OCI-LY7 (cell line): ENCODE results near the gene F8. TPM values are rescaled to one million over a fixed set of nuclear protein-coding genes. Genes with fewer than 3 reads are reported as not detected.

Source experiments
- BruUV-seq: library from RNA; stranded (reverse); fragments of 400-500 nt; replicated peaks from 2 replicates; lab custom pipeline; 2021; lab: Mats Ljungman, UMichigan
- CTCF ChIA-PET: fragments of 300-600 bp; sonication (Branson Sonifier 250); formaldehyde crosslinking; loops from one replicate; lab custom pipeline; 2022; ENCODE audit warnings: antibody characterized with exemption; ENCODE audit not compliant: unreplicated experiment; lab: Charles Lee
- POLR2A ChIA-PET: fragments of 300-600 bp; sonication (Branson Sonifier 250); formaldehyde crosslinking; loops from one replicate; lab custom pipeline; 2022; ENCODE audit warnings: antibody characterized with exemption; lab: Charles Lee
- DNase-seq: peaks from one replicate; pipeline ENCODE4 v3.0.0-alpha.2; 2015; ENCODE audit warnings: low spot score
- H2AFZ ChIP-seq: fragments of 200-600 bp; sonication (generic), shearing (Covaris generic); 2 replicates; pipeline ENCODE4 v1.6.1; 2014; ENCODE audit warnings: mild to moderate bottlenecking, antibody characterized with exemption, low read length, moderate library complexity
- H3K27ac ChIP-seq: fragments of 200-600 bp; sonication (generic); 2 replicates; pipeline ENCODE4 v1.5.1; 2014; ENCODE audit warnings: mixed run types, low read depth, mild to moderate bottlenecking, moderate library complexity, low read length, inconsistent platforms; ENCODE audit not compliant: poor library complexity, severe bottlenecking
- H3K36me3 ChIP-seq: fragments of 200-600 bp; sonication (generic); 2 replicates; pipeline ENCODE4 v1.6.1; 2014; ENCODE audit warnings: mild to moderate bottlenecking, antibody characterized with exemption, low read length, moderate library complexity, mixed read lengths; ENCODE audit not compliant: insufficient read depth
- H3K4me1 ChIP-seq: fragments of 200-600 bp; sonication (generic); 2 replicates; pipeline ENCODE4 v1.5.1; 2014; ENCODE audit warnings: mild to moderate bottlenecking, low read length; ENCODE audit not compliant: insufficient read depth, poor library complexity, severe bottlenecking
- H3K4me2 ChIP-seq: fragments of 200-600 bp; sonication (generic); 2 replicates; pipeline ENCODE4 v1.6.1; 2014; ENCODE audit warnings: mild to moderate bottlenecking, low read length
- H3K4me3 ChIP-seq: fragments of 200-600 bp; sonication (generic); 2 replicates; pipeline ENCODE4 v1.5.1; 2014; ENCODE audit warnings: mild to moderate bottlenecking, low read depth, low read length; ENCODE audit not compliant: poor library complexity, severe bottlenecking
- H3K79me2 ChIP-seq: fragments of 200-600 bp; sonication (generic); 2 replicates; pipeline ENCODE4 v1.6.1; 2016; ENCODE audit warnings: low read depth, mild to moderate bottlenecking, low read length, moderate library complexity, mixed read lengths; ENCODE audit not compliant: insufficient read depth
- H3K9me2 ChIP-seq: fragments of 200-600 bp; sonication (generic); 2 replicates; pipeline ENCODE4 v1.6.1; 2016; ENCODE audit warnings: mild to moderate bottlenecking, low read length, mixed read lengths; ENCODE audit not compliant: insufficient read depth
- H3K9me3 ChIP-seq: fragments of 200-600 bp; sonication (generic); 2 replicates; pipeline ENCODE4 v1.6.1; 2014; ENCODE audit warnings: mild to moderate bottlenecking, mixed run types, low read length, mixed read lengths
- H4K20me1 ChIP-seq: fragments of 200-600 bp; sonication (generic); 2 replicates; pipeline ENCODE4 v1.6.1; 2014; ENCODE audit warnings: mild to moderate bottlenecking, antibody characterized with exemption, low read length, moderate library complexity, mixed read lengths; ENCODE audit not compliant: insufficient read depth
- EZH2phosphoT487 ChIP-seq: fragments of 200-600 bp; sonication (generic); IDR thresholded peaks from 2 replicates; pipeline ENCODE4 v1.6.1; 2018; ENCODE audit warnings: low read depth, borderline replicate concordance, mild to moderate bottlenecking, mixed run types, antibody characterized with exemption, low read length, moderate library complexity, mixed read lengths
- intact Hi-C: fragments of 100-400 bp; cut with micrococcal nuclease; formaldehyde crosslinking; loops from one replicate; pipeline ENCODE4 v1.10.0; 2022; ENCODE audit not compliant: unreplicated experiment
- total RNA-seq, 2 experiments: library from RNA; depleted of rRNA in 1 of 2; stranded (reverse); fragments of >200 nt in 1 of 2; shearing (Covaris generic) in 1 of 2; gene quantifications; 2 replicates each; pipeline ENCODE4 v1.2.3, GENCODE V29; 2014 to 2022
- TF ChIP-seq, protein P1 (sequence below): fragments of 200-600 bp; sonication (generic); conservative IDR thresholded peaks from 2 replicates; pipeline ENCODE4 v1.5.1; 2014; ENCODE audit warnings: mild to moderate bottlenecking, antibody characterized with exemption, low read length, moderate library complexity, mixed read lengths

Gene F8
- total RNA-seq, 2 experiments from 2014 or later: 0.47 to 1.7 TPM

DNA sequence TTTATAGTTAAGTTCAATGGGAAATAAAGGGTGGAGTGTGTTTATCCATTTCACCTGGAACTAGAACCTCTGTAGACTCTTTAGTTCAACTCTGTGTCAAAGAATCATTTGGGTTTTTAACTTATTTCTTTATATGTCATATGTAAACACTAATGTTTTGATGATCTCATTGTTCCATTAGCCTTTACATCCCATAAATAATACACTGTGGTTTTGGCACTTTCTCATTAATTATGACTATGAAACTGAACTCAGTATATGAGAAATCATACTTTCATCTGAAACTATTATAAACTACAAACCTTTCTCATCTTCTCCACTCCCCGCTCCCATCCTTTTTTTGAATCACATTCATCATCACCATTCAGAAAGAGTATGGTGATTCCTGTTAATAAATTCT is 31.0 kb downstream of the F8 start:
- intact Hi-C loops: no loop called here
- H2AFZ ChIP-seq: no peak overlapping the region
- H3K27ac ChIP-seq: no peak overlapping the region

DNA sequence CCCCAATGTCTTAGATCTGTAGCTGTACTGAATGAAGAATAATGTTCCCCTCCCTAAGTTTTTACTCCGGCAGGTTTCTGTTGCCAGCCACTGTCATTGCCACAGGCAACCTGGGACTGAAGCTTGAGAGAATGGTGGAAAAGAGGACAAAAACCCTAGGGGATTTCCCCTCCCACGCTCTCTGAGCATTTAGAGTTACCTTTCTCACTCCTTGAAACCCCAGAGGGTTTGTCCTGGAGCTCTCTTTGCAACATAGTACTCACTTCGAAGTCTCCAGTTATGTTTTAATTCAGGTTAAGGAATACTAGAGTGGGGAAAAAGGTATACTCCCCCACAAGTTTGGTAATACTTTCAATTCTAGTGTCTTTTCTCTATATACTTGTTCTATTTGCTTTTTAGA is 31.5 kb downstream of the F8 start:
- intact Hi-C loops: no loop called here
- no peak overlapping the region for H2AFZ ChIP-seq
- DNase-seq: no peak
- no peaks in the 10 kb centered on the region for H3K79me2 ChIP-seq
- no peak overlapping the region for H3K4me2 ChIP-seq
- BruUV-seq: no TSS peak
- H3K4me1 ChIP-seq: no peaks in the 10 kb centered on the region
- POLR2A ChIA-PET: no interaction called here
- no peaks in the 10 kb centered on the region for H3K9me2 ChIP-seq
- no peaks in the 10 kb centered on the region for H4K20me1 ChIP-seq
- TF ChIP-seq, protein P1, sequence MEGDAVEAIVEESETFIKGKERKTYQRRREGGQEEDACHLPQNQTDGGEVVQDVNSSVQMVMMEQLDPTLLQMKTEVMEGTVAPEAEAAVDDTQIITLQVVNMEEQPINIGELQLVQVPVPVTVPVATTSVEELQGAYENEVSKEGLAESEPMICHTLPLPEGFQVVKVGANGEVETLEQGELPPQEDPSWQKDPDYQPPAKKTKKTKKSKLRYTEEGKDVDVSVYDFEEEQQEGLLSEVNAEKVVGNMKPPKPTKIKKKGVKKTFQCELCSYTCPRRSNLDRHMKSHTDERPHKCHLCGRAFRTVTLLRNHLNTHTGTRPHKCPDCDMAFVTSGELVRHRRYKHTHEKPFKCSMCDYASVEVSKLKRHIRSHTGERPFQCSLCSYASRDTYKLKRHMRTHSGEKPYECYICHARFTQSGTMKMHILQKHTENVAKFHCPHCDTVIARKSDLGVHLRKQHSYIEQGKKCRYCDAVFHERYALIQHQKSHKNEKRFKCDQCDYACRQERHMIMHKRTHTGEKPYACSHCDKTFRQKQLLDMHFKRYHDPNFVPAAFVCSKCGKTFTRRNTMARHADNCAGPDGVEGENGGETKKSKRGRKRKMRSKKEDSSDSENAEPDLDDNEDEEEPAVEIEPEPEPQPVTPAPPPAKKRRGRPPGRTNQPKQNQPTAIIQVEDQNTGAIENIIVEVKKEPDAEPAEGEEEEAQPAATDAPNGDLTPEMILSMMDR: no peak
- TF ChIP-seq EZH2phosphoT487: no peak
- H3K27ac ChIP-seq: no peak overlapping the region
- no peaks in the 10 kb centered on the region for H3K36me3 ChIP-seq
- CTCF ChIA-PET: no interaction called here
- no peaks in the 10 kb centered on the region for H3K9me3 ChIP-seq
- H3K4me3 ChIP-seq: no peak overlapping the region

More for the DNA sequence above, 31.0 kb downstream of the F8 start:
- Histone ChIP-seq H3K4me2 (no peak overlapping the region), H3K9me3 (no peaks in the 10 kb centered on the region), H3K36me3 (no peaks in the 10 kb centered on the region), H3K4me3 (no peak overlapping the region), H3K79me2 (no peaks in the 10 kb centered on the region), H3K4me1 (no peaks in the 10 kb centered on the region), H3K9me2 (no peaks in the 10 kb centered on the region), H4K20me1 (no peaks in the 10 kb centered on the region)
- CTCF ChIA-PET: no interaction called here
- POLR2A ChIA-PET: no interaction called here
- no TSS peak for BruUV-seq
- no peak for DNase-seq
- no peak for TF ChIP-seq EZH2phosphoT487
- TF ChIP-seq, protein P1: no peak

- DNase-seq: no peak
- Histone ChIP-seq H3K27ac (no peak overlapping the region), H3K4me3 (no peak overlapping the region), H3K9me3 (no peaks in the 10 kb centered on the region), H3K4me2 (no peak overlapping the region), H3K36me3 (no peaks in the 10 kb centered on the region), H3K79me2 (no peaks in the 10 kb centered on the region), H4K20me1 (no peaks in the 10 kb centered on the region), H3K4me1 (no peaks in the 10 kb centered on the region), H3K9me2 (no peaks in the 10 kb centered on the region), H2AFZ (no peak overlapping the region)
- TF ChIP-seq, protein P1: no peak
- TF ChIP-seq EZH2phosphoT487: no peak
- BruUV-seq: no TSS peak
- ChIA-PET CTCF (no interaction called here), POLR2A (no interaction called here)
- intact Hi-C loops: no loop called here
Measured at GRCh38 chrX:154990496-154990895, 32.0 kb downstream of the F8 start.
